ENCODE measurements around the gene AOPEP.
A peak's percentile ranks its signal among the peaks of the same experiment; 100 is the strongest.
"Not testable (repeated sequence)": the region's sequence is repeated elsewhere in the genome, so short reads cannot be mapped to it uniquely, and the experiment has no call there.

AOPEP gene

GRCh38 chr9:94951324-94952135, 225.0 kb downstream of the AOPEP start:
- Mint-ChIP-seq H3K9me3 (no peaks in the 10 kb centered on the region), H3K4me3 (no peak overlapping the region), H3K27me3 (no peaks in the 10 kb centered on the region), H3K36me3 (ENCODE audit: low read depth) (peaks cover 8% of the 10 kb centered on the region), H3K27ac (no peak overlapping the region), H3K4me1 (ENCODE audit: low read depth) (peaks cover 38% of the 10 kb centered on the region)

GRCh38 chr9:94952565-94953373, 226.3 kb downstream of the AOPEP start:
- Mint-ChIP-seq H3K4me1 (ENCODE audit: low read depth) (peaks cover 38% of the 10 kb centered on the region), H3K27ac (peak overlapping the region; percentile 62), H3K4me3 (peak overlapping the region; percentile 34)

GRCh38 chr9:94956731-94957130, 230.2 kb downstream of the AOPEP start:
- peaks cover 21% of the 10 kb centered on the region for H3K36me3 Mint-ChIP-seq (ENCODE audit: low read depth)
- H3K4me3 Mint-ChIP-seq = no peak overlapping the region
- no peaks in the 10 kb centered on the region for H3K9me3 Mint-ChIP-seq
- no peaks in the 10 kb centered on the region for H3K27me3 Mint-ChIP-seq
- peaks cover 14% of the 10 kb centered on the region for H3K4me1 Mint-ChIP-seq (ENCODE audit: low read depth)
- no peak overlapping the region for H3K27ac Mint-ChIP-seq

More at GRCh38 chr9:94952565-94953373, 226.3 kb downstream of the AOPEP start:
- H3K9me3 Mint-ChIP-seq = no peaks in the 10 kb centered on the region
- H3K27me3 Mint-ChIP-seq = no peaks in the 10 kb centered on the region
- peaks cover 16% of the 10 kb centered on the region for H3K36me3 Mint-ChIP-seq (ENCODE audit: low read depth)

- H3K4me3 Mint-ChIP-seq = no peak overlapping the region
- no peaks in the 10 kb centered on the region for H3K9me3 Mint-ChIP-seq
- no peaks in the 10 kb centered on the region for H3K4me1 Mint-ChIP-seq (ENCODE audit: low read depth)
- peaks cover 19% of the 10 kb centered on the region for H3K36me3 Mint-ChIP-seq (ENCODE audit: low read depth)
- no peaks in the 10 kb centered on the region for H3K27me3 Mint-ChIP-seq
- no peak overlapping the region for H3K27ac Mint-ChIP-seq
Measured at GRCh38 chr9:94960964-94961363, 234.5 kb downstream of the AOPEP start.

GRCh38 chr9:94961870-94962269, 235.4 kb downstream of the AOPEP start:
- Mint-ChIP-seq H3K27me3 (no peaks in the 10 kb centered on the region), H3K36me3 (ENCODE audit: low read depth) (peaks cover 10% of the 10 kb centered on the region), H3K27ac (no peak overlapping the region), H3K4me1 (ENCODE audit: low read depth) (no peaks in the 10 kb centered on the region), H3K4me3 (no peak overlapping the region), H3K9me3 (no peaks in the 10 kb centered on the region)

GRCh38 chr9:94965631-94966030, 239.1 kb downstream of the AOPEP start:
- not testable (repeated sequence) for H3K4me3 Mint-ChIP-seq; H3K9me3 Mint-ChIP-seq; H3K27ac Mint-ChIP-seq; H3K27me3 Mint-ChIP-seq; H3K4me1 Mint-ChIP-seq (ENCODE audit: low read depth)
- H3K36me3 Mint-ChIP-seq (ENCODE audit: low read depth) = peaks cover 10% of the 10 kb centered on the region

GRCh38 chr9:94966046-94966445, 239.5 kb downstream of the AOPEP start:
- H3K27me3 Mint-ChIP-seq; H3K4me1 Mint-ChIP-seq (ENCODE audit: low read depth); H3K27ac Mint-ChIP-seq; H3K9me3 Mint-ChIP-seq; H3K4me3 Mint-ChIP-seq: not testable (repeated sequence)
- peaks cover 10% of the 10 kb centered on the region for H3K36me3 Mint-ChIP-seq (ENCODE audit: low read depth)

GRCh38 chr9:94967482-94967881, 241.0 kb downstream of the AOPEP start:
- Mint-ChIP-seq H3K4me3 (no peak overlapping the region), H3K27ac (no peak overlapping the region), H3K36me3 (ENCODE audit: low read depth) (peaks cover 10% of the 10 kb centered on the region), H3K4me1 (ENCODE audit: low read depth) (no peaks in the 10 kb centered on the region), H3K27me3 (no peaks in the 10 kb centered on the region), H3K9me3 (no peaks in the 10 kb centered on the region)

- H3K27ac Mint-ChIP-seq = no peak overlapping the region
- no peaks in the 10 kb centered on the region for H3K27me3 Mint-ChIP-seq
- H3K4me1 Mint-ChIP-seq (ENCODE audit: low read depth) = no peaks in the 10 kb centered on the region
- no peak overlapping the region for H3K4me3 Mint-ChIP-seq
- H3K36me3 Mint-ChIP-seq (ENCODE audit: low read depth) = peaks cover 10% of the 10 kb centered on the region
- no peaks in the 10 kb centered on the region for H3K9me3 Mint-ChIP-seq
Measured at GRCh38 chr9:94971378-94972131, 245.1 kb downstream of the AOPEP start.

- Mint-ChIP-seq H3K4me3 (no peak overlapping the region), H3K27ac (no peak overlapping the region), H3K36me3 (ENCODE audit: low read depth) (no peaks in the 10 kb centered on the region), H3K9me3 (no peaks in the 10 kb centered on the region), H3K27me3 (no peaks in the 10 kb centered on the region), H3K4me1 (ENCODE audit: low read depth) (no peaks in the 10 kb centered on the region)
Measured at GRCh38 chr9:94973451-94973941, 247.0 kb downstream of the AOPEP start.

- Mint-ChIP-seq H3K4me3 (no peak overlapping the region), H3K36me3 (ENCODE audit: low read depth) (no peaks in the 10 kb centered on the region), H3K4me1 (ENCODE audit: low read depth) (no peaks in the 10 kb centered on the region), H3K27me3 (no peaks in the 10 kb centered on the region), H3K9me3 (no peaks in the 10 kb centered on the region), H3K27ac (no peak overlapping the region)
Measured at GRCh38 chr9:94974154-94974879, 247.8 kb downstream of the AOPEP start.

- Mint-ChIP-seq H3K4me3 (no peak overlapping the region), H3K9me3 (no peaks in the 10 kb centered on the region), H3K4me1 (ENCODE audit: low read depth) (no peaks in the 10 kb centered on the region), H3K27ac (no peak overlapping the region), H3K36me3 (ENCODE audit: low read depth) (no peaks in the 10 kb centered on the region), H3K27me3 (no peaks in the 10 kb centered on the region)
Measured at GRCh38 chr9:94975480-94975879, 249.0 kb downstream of the AOPEP start.

- Mint-ChIP-seq H3K27me3 (no peaks in the 10 kb centered on the region), H3K4me3 (no peak overlapping the region), H3K27ac (no peak overlapping the region), H3K4me1 (ENCODE audit: low read depth) (no peaks in the 10 kb centered on the region), H3K36me3 (ENCODE audit: low read depth) (no peaks in the 10 kb centered on the region), H3K9me3 (no peaks in the 10 kb centered on the region)
Measured at GRCh38 chr9:94976077-94976476, 249.6 kb downstream of the AOPEP start.

GRCh38 chr9:94977416-94977815, 250.9 kb downstream of the AOPEP start:
- Mint-ChIP-seq H3K4me1 (ENCODE audit: low read depth) (no peaks in the 10 kb centered on the region), H3K4me3 (no peak overlapping the region), H3K36me3 (ENCODE audit: low read depth) (no peaks in the 10 kb centered on the region), H3K27ac (peak overlapping the region; percentile 50), H3K27me3 (no peaks in the 10 kb centered on the region), H3K9me3 (no peaks in the 10 kb centered on the region)

All from stimulated activated naive CD8-positive, alpha-beta T cell treated with anti-CD3 and anti-CD28 coated beads, Interleukin-15, Interleukin-2, amounts not matched to agents 100 ng/mL and 50 ng/mL, for 24 hours (primary cell).